Trophoblast cell (in vitro differentiated cells and primary cell): ENCODE results near the gene NR1I3.

Experiments used
- DNase-seq, 2 donors: peaks; one replicate each; pipeline ENCODE4 v3.0.0-alpha.2; 2016
- H2AFZ ChIP-seq: 2 replicates; pipeline ENCODE4 v1.6.1; 2013; ENCODE audit warnings: low read length, moderate library complexity, mild to moderate bottlenecking; ENCODE audit not compliant: insufficient read depth, poor library complexity
- H2AK5ac ChIP-seq: 2 replicates; pipeline ENCODE4 v1.6.1; 2013; ENCODE audit warnings: mild to moderate bottlenecking, low read length
- H2BK120ac ChIP-seq: 2 replicates; pipeline ENCODE4 v1.6.1; 2013; ENCODE audit warnings: low read length, mild to moderate bottlenecking, moderate library complexity; ENCODE audit not compliant: insufficient read depth, poor library complexity
- H2BK12ac ChIP-seq: 2 replicates; pipeline ENCODE4 v1.6.1; 2013; ENCODE audit warnings: mild to moderate bottlenecking, low read length, moderate library complexity
- H2BK5ac ChIP-seq: 2 replicates; pipeline ENCODE4 v1.6.1; 2013; ENCODE audit warnings: low read length, low read depth, moderate library complexity, mild to moderate bottlenecking; ENCODE audit not compliant: poor library complexity
- H3K14ac ChIP-seq: 2 replicates; pipeline ENCODE4 v1.6.1; 2013; ENCODE audit warnings: mild to moderate bottlenecking, low read length
- H3K18ac ChIP-seq: 2 replicates; pipeline ENCODE4 v1.6.1; 2013; ENCODE audit warnings: mild to moderate bottlenecking, low read length
- H3K23ac ChIP-seq: 2 replicates; pipeline ENCODE4 v1.6.1; 2013; ENCODE audit warnings: low read length
- H3K27ac ChIP-seq: 2 replicates; pipeline ENCODE4 v1.5.1; 2013; ENCODE audit warnings: low read depth, mild to moderate bottlenecking, inconsistent platforms, low read length, moderate library complexity
- H3K27me3 ChIP-seq: 2 replicates; pipeline ENCODE4 v1.6.1; 2013; ENCODE audit warnings: inconsistent platforms, mild to moderate bottlenecking, low read length, moderate library complexity; ENCODE audit not compliant: insufficient read depth
- H3K36me3 ChIP-seq, 2 experiments: 1 replicate in 1 of 2; 2 replicates in 1 of 2; pipeline ENCODE4 v1.6.1; 2013; ENCODE audit warnings: low read length in 2 of 2, mild to moderate bottlenecking in 2 of 2, moderate library complexity in 1 of 2; ENCODE audit not compliant: insufficient read depth in 2 of 2, control insufficient read depth in 1 of 2
- H3K4ac ChIP-seq: 2 replicates; pipeline ENCODE4 v1.6.1; 2013; ENCODE audit warnings: low read depth, mild to moderate bottlenecking, low read length, moderate library complexity
- H3K4me1 ChIP-seq, 2 experiments: 1 replicate in 1 of 2; 2 replicates in 1 of 2; pipeline ENCODE4 v1.6.1; 2013; ENCODE audit warnings: low read length in 2 of 2, mild to moderate bottlenecking in 2 of 2, moderate library complexity in 1 of 2; ENCODE audit not compliant: insufficient read depth in 2 of 2, control insufficient read depth in 1 of 2
- H3K4me2 ChIP-seq: 2 replicates; pipeline ENCODE4 v1.6.1; 2013; ENCODE audit warnings: inconsistent platforms, mild to moderate bottlenecking, low read length, moderate library complexity
- H3K4me3 ChIP-seq: 2 replicates; pipeline ENCODE4 v1.5.1; 2013; ENCODE audit warnings: mild to moderate bottlenecking, low read depth, low read length, inconsistent platforms
- H3K79me1 ChIP-seq: one replicate; pipeline ENCODE4 v1.6.1; 2013; ENCODE audit warnings: low read length
- H3K79me2 ChIP-seq: 2 replicates; pipeline ENCODE4 v1.6.1; 2013; ENCODE audit warnings: low read length, mild to moderate bottlenecking; ENCODE audit not compliant: control insufficient read depth, insufficient read depth, poor library complexity
- H3K9ac ChIP-seq: 2 replicates; pipeline ENCODE4 v1.6.1; 2013; ENCODE audit warnings: mild to moderate bottlenecking, low read length
- H3K9me3 ChIP-seq: 2 replicates; pipeline ENCODE4 v1.6.1; 2013; ENCODE audit warnings: low read depth, mild to moderate bottlenecking, control low read depth, inconsistent platforms, low read length; ENCODE audit not compliant: insufficient read depth
- H4K12ac ChIP-seq: 2 replicates; pipeline ENCODE4 v1.6.1; 2013; ENCODE audit warnings: low read depth, mild to moderate bottlenecking, low read length, moderate library complexity
- H4K8ac ChIP-seq: 2 replicates; pipeline ENCODE4 v1.6.1; 2013; ENCODE audit warnings: low read depth, mild to moderate bottlenecking, low read length, moderate library complexity
- H4K91ac ChIP-seq: one replicate; pipeline ENCODE4 v1.6.1; 2013; ENCODE audit warnings: low read depth, mild to moderate bottlenecking, low read length, moderate library complexity
- WGBS: extraction: QIAGEN DNeasy Blood & Tissue Kit; methylation state at CpG from one replicate; pipeline ENCODE4 v1.1.7; 2013; ENCODE audit warnings: missing lambda C conversion rate; ENCODE audit not compliant: insufficient read length, insufficient coverage; ENCODE audit errors: extremely low coverage; 5-methylcytosine and 5-hydroxymethylcytosine counted together

Gene NR1I3

GRCh38 chr1:161266836-161267235 is 28.8 kb upstream of the NR1I3 start:
- no peaks in the 10 kb centered on the region for H3K79me1 ChIP-seq
- no peak overlapping the region for H3K14ac ChIP-seq
- H3K36me3 ChIP-seq = no peaks in the 10 kb centered on the region
- H2AK5ac ChIP-seq = no peak overlapping the region
- H3K18ac ChIP-seq = no peak overlapping the region
- H3K4me3 ChIP-seq = no peak overlapping the region
- H2BK12ac ChIP-seq = no peak overlapping the region
- no peak overlapping the region for H4K12ac ChIP-seq
- H3K23ac ChIP-seq = no peak overlapping the region
- H3K9ac ChIP-seq = no peak overlapping the region
- no peaks in the 10 kb centered on the region for H3K9me3 ChIP-seq
- no peaks in the 10 kb centered on the region for H3K4me1 ChIP-seq
- no peak overlapping the region for H2BK5ac ChIP-seq
- H3K27ac ChIP-seq = no peak overlapping the region
- H3K79me2 ChIP-seq = no peaks in the 10 kb centered on the region
- H3K27me3 ChIP-seq = no peaks in the 10 kb centered on the region
- H2BK120ac ChIP-seq = no peak overlapping the region
- no peak for DNase-seq
- no peak overlapping the region for H3K4ac ChIP-seq
- no peak overlapping the region for H4K8ac ChIP-seq
- no peak overlapping the region for H4K91ac ChIP-seq
- no CpG with 5 or more reads among the region's 2 CpGs for WGBS
- no peak overlapping the region for H2AFZ ChIP-seq
- H3K4me2 ChIP-seq = no peak overlapping the region

GRCh38 chr1:161266202-161266601 is 28.2 kb upstream of the NR1I3 start:
- no peak overlapping the region for H3K9ac ChIP-seq
- no peak overlapping the region for H4K12ac ChIP-seq
- no peak overlapping the region for H2BK5ac ChIP-seq
- no peak overlapping the region for H3K4me3 ChIP-seq
- no peak overlapping the region for H3K4ac ChIP-seq
- H3K14ac ChIP-seq = no peak overlapping the region
- no peak overlapping the region for H3K4me2 ChIP-seq
- no peak overlapping the region for H3K18ac ChIP-seq
- no peaks in the 10 kb centered on the region for H3K27me3 ChIP-seq
- no peak overlapping the region for H2BK12ac ChIP-seq
- no peak overlapping the region for H3K27ac ChIP-seq
- no peaks in the 10 kb centered on the region for H3K79me2 ChIP-seq
- no peak overlapping the region for H4K8ac ChIP-seq
- no peak for DNase-seq
- H2AK5ac ChIP-seq = no peak overlapping the region
- H4K91ac ChIP-seq = no peak overlapping the region
- H3K79me1 ChIP-seq = no peaks in the 10 kb centered on the region
- H3K9me3 ChIP-seq = peaks cover under 1% of the 10 kb centered on the region
- no peaks in the 10 kb centered on the region for H3K36me3 ChIP-seq
- no peak overlapping the region for H2AFZ ChIP-seq
- no peak overlapping the region for H3K23ac ChIP-seq
- no peak overlapping the region for H2BK120ac ChIP-seq
- no peaks in the 10 kb centered on the region for H3K4me1 ChIP-seq
- WGBS = no CpG with 5 or more reads among the region's 3 CpGs

GRCh38 chr1:161265305-161265704 is 27.3 kb upstream of the NR1I3 start:
- no peak overlapping the region for H3K18ac ChIP-seq
- no peaks in the 10 kb centered on the region for H3K36me3 ChIP-seq

GRCh38 chr1:161261261-161262235 is 23.5 kb upstream of the NR1I3 start:
- no CpG with 5 or more reads among the region's 12 CpGs for WGBS

More at GRCh38 chr1:161265305-161265704, 27.3 kb upstream of the NR1I3 start:
- Histone ChIP-seq H3K79me1 (no peaks in the 10 kb centered on the region), H2AK5ac (no peak overlapping the region), H3K4me1 (no peaks in the 10 kb centered on the region), H3K23ac (no peak overlapping the region), H3K27me3 (peaks cover 2% of the 10 kb centered on the region), H3K14ac (no peak overlapping the region), H3K27ac (no peak overlapping the region), H2AFZ (no peak overlapping the region), H2BK5ac (no peak overlapping the region), H3K4me2 (no peak overlapping the region), H3K79me2 (no peaks in the 10 kb centered on the region), H2BK120ac (no peak overlapping the region), H2BK12ac (no peak overlapping the region), H3K9ac (no peak overlapping the region), H3K4ac (no peak overlapping the region), H3K4me3 (no peak overlapping the region), H4K8ac (no peak overlapping the region), H3K9me3 (peaks cover 1% of the 10 kb centered on the region), H4K91ac (no peak overlapping the region), H4K12ac (no peak overlapping the region)
- WGBS = no CpG with 5 or more reads among the region's 5 CpGs
- peak in 1 of 2 donors; percentile 58 for DNase-seq

More at GRCh38 chr1:161261261-161262235, 23.5 kb upstream of the NR1I3 start:
- Histone ChIP-seq H3K79me2 (no peaks in the 10 kb centered on the region), H3K14ac (no peak overlapping the region), H3K79me1 (no peaks in the 10 kb centered on the region), H3K27me3 (peaks cover 15% of the 10 kb centered on the region), H2AFZ (no peak overlapping the region), H3K9ac (no peak overlapping the region), H3K4me1 (peaks cover 5 to 10% of the 10 kb centered on the region in 2 experiments), H2AK5ac (no peak overlapping the region), H3K9me3 (peaks cover 3% of the 10 kb centered on the region), H2BK120ac (no peak overlapping the region), H3K4me3 (no peak overlapping the region), H3K18ac (no peak overlapping the region), H3K4ac (no peak overlapping the region), H3K4me2 (no peak overlapping the region), H4K8ac (no peak overlapping the region), H3K23ac (no peak overlapping the region), H4K12ac (no peak overlapping the region), H4K91ac (no peak overlapping the region), H3K36me3 (no peaks in the 10 kb centered on the region), H2BK5ac (no peak overlapping the region), H3K27ac (no peak overlapping the region), H2BK12ac (no peak overlapping the region)
- DNase-seq = no peak
